HL-60/S4 treated with phorbol 12-myristate 13-acetate at 8.2 ng/mL for 4 days and 3 days (cell line): ENCODE results near the gene CDH16.
"Not testable (repeated sequence)": the region's sequence is repeated elsewhere in the genome, so short reads cannot be mapped to it uniquely, and the experiment has no call there.

Source experiments
- in situ Hi-C: fragments of 300-500 bp; cut with MboI; formaldehyde crosslinking; loops from 2 replicates; pipeline ENCODE4 v1.15.0; 2022; ENCODE audit warnings: low sequenced_read_pairs

Gene CDH16

GRCh38 chr16:66898933-66899309 lies 19.8 kb downstream of the CDH16 start:
- in situ Hi-C loops, result no loop called here

DNA sequence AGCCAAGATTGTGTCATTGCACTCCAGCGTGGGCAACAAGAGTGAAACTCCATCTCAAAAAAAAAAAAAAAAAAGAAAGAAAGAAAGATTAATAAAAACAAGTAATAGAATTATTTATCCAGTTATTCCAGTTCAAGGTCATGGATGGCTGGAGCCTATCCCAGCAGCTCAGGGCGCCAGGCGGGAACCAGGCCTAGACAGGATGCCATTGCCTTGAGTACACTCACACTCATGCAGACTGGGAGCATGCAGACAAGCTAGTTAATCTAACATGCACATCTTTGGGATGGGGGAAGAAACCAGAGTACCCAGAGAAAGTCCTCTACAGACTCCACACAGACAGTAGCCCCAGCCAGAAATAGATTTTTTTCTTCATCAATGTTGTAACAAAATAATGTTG lies 20.5 kb downstream of the CDH16 start:
- in situ Hi-C loops, result no loop called here

- in situ Hi-C loops, result not testable (repeated sequence)
Measured at GRCh38 chr16:66896682-66897081, 22.0 kb downstream of the CDH16 start.

GRCh38 chr16:66895999-66896398 lies 22.7 kb downstream of the CDH16 start:
- in situ Hi-C loops, result no loop called here

DNA sequence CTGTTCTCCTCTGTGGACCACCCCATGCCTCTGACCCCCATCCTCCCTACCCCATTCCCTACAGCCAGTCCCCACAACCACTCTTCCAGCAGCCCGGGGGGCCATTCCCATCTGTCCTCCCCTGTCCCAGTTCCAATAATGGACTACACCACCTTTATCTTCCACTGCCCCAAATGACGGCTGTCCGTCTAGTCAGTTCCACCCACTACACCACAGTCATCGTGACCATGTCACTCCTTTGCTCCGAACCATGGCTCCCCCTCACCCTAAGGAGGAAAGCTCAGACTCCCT lies 23.1 kb downstream of the CDH16 start:
- in situ Hi-C loops, result no loop called here

GRCh38 chr16:66894948-66895688 lies 23.6 kb downstream of the CDH16 start:
- in situ Hi-C loops, result no loop called here

- in situ Hi-C loops, result no loop called here
Measured at GRCh38 chr16:66894055-66894454, 24.6 kb downstream of the CDH16 start.

- in situ Hi-C loops, result no loop called here
Measured at GRCh38 chr16:66891797-66892196, 26.9 kb downstream of the CDH16 start.

DNA sequence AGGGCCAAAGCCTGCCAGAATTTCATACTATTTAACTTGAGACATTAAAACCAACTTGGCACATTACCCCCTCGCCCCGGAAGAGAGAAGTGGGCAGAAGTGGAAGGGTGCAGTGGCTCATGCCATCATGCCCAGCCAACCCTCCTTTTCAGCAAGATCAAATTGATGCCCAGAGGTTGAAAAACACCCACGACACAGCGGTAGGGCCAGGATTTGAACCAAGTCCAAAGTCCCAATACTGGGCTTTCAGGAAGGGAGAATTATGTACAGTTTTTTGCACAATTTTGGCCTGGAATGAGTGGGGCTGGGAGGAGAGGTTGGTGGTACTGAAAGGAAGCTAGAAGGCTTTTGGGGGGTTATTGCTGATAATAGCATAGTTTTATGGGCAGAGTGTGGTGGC lies 27.3 kb downstream of the CDH16 start:
- in situ Hi-C loops, result no loop called here

DNA sequence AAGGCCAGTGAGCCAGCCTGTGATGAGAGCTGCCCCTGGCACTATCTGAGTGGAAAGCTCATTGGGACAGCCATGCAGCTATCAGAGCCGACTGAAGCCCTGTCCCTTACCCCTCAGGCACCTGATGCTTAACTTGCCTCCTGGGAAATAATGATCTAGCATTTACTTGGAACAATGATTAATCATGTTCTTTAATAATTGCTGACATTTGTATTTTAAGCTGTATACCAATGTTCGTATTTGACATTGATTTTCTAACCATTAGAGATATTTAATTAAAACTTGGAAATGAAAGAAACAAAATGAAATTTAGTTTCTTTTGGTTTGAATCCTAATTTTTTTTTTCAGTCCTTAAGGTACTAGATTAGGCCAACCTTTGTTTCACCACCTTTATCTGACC lies 27.9 kb downstream of the CDH16 start:
- in situ Hi-C loops, result no loop called here

- in situ Hi-C loops, result no loop called here
Measured at GRCh38 chr16:66889622-66890021, 29.1 kb downstream of the CDH16 start.

DNA sequence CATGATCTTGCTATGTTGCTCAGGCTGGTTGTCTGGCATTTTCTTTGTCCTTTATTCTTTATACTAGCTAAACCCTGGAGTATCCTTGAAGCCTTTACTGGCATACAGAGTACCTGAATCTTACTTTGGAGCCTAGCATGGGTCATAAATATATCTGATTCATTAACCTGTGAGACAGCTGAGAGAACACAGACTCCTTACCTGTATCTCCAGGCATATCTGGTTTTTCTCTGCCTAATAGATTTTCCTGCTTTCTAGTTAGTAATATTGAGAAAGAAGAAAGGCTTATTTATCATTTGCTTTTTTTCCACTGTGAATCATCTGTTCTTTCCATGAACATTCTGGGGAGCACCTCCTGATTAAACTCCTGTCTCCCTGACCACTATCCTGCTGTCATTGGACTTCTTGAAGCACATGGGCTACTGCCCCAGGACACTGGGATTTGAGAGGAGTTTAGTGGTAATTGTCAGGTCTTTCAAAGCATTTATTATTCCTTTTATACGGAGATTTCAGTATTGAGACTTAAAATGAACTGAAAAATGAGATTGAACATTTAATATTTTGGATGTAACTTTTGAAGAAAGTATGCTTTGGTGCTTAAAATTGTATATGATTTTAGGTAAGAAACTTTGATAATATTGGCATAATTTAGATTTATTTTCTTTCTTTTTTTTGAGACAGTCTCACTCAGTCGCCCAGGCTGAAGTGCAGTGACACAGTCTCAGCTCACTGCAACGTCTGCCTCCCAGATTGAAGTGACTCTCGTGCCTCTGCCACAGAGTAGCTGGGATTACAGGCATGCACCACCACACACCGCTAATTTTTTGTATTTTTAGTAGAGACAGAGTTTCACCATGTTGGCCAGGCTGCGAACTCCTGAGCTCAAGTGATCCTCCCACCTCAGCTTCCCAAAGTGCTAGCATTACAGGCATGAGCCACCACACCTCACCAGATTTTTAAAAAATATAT lies 29.8 kb downstream of the CDH16 start:
- in situ Hi-C loops, result no loop called here

GRCh38 chr16:66886914-66887313 lies 31.8 kb downstream of the CDH16 start:
- in situ Hi-C loops, result no loop called here

DNA sequence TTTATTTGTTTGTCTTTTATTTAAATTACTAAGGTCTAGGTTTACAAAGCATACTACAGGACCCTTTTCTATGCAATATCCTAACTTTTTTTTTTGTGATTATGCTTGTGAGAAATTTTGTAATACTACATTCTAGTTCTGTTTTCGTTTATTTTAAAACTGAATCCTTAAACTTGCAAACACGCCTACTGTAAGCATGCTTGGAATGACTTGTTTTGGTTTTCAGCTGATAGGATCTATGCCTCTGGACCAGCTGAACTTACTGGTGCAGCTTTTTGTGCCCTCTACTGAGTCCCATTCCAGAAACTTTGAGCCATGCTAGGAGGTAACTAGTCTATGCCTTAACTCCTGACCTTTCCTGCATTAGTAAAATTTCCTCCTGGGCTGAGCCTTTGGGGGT lies 32.4 kb downstream of the CDH16 start:
- in situ Hi-C loops, result no loop called here

DNA sequence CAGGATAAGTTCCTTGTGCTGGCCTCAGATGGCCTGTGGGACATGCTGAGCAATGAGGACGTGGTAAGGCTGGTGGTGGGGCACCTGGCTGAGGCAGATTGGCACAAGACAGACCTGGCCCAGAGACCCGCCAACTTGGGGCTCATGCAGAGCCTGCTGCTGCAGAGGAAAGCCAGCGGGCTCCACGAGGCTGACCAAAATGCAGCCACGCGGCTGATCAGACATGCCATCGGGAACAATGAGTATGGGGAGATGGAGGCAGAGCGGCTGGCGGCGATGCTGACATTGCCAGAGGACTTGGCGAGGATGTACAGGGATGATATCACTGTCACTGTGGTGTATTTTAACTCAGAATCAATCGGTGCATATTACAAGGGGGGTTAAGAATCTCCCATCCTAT lies 33.2 kb downstream of the CDH16 start:
- in situ Hi-C loops, result no loop called here

GRCh38 chr16:66882702-66883101 lies 36.0 kb downstream of the CDH16 start:
- in situ Hi-C loops, result no loop called here

DNA sequence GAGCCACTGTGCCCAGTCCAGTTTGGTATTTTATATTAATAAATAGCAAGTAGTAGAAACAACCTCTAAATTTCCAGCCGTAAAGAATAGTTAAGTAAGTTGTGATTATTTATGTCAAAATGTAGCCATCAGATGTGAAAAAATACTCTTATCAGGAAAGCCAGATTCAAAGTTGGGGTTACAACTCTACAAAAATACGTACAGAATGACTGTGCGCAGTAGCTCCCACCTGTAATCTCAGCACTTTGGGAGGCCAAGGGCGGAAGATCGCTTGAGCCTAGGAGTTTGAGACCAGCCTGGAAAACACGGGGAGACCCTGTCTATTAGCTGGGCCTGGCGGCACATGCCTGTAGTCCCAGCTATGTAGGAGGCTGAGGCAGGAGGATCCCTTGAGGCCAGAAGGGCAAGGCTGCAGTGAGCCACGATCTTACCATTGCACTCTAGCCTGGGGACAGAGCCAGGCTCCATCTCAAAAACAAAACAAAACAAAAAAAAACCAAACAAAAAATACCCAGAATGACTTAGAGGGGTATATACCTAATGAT lies 36.6 kb downstream of the CDH16 start:
- in situ Hi-C loops, result no loop called here

GRCh38 chr16:66881560-66881959 lies 37.1 kb downstream of the CDH16 start:
- in situ Hi-C loops, result no loop called here

GRCh38 chr16:66881014-66881417 lies 37.7 kb downstream of the CDH16 start:
- in situ Hi-C loops, result no loop called here

GRCh38 chr16:66880288-66881013 lies 38.2 kb downstream of the CDH16 start, which contains the start of gene PDP2:
Gene PDP2, plus strand, starts transcription at chr16:66880515. Its CDS starts 3,770 bp downstream, at chr16:66884285.
- in situ Hi-C loops, result no loop called here

GRCh38 chr16:66878067-66878466 lies 40.6 kb downstream of the CDH16 start:
- in situ Hi-C loops, result no loop called here
